GM10266 (cell line): Measurements from ENCODE around the gene CUX1.

Source experiments
- DNase-seq: peaks from one replicate; pipeline ENCODE4 v3.0.0; 2012; ENCODE audit errors: extremely low spot score
- TF ChIP-seq, protein P1 (sequence below): IDR thresholded peaks from 2 replicates; pipeline ENCODE4 v1.5.1; 2012; ENCODE audit warnings: mild to moderate bottlenecking, low read depth; ENCODE audit not compliant: control insufficient read depth, insufficient read depth; ENCODE audit errors: missing control alignments

The CUX1 gene

DNA sequence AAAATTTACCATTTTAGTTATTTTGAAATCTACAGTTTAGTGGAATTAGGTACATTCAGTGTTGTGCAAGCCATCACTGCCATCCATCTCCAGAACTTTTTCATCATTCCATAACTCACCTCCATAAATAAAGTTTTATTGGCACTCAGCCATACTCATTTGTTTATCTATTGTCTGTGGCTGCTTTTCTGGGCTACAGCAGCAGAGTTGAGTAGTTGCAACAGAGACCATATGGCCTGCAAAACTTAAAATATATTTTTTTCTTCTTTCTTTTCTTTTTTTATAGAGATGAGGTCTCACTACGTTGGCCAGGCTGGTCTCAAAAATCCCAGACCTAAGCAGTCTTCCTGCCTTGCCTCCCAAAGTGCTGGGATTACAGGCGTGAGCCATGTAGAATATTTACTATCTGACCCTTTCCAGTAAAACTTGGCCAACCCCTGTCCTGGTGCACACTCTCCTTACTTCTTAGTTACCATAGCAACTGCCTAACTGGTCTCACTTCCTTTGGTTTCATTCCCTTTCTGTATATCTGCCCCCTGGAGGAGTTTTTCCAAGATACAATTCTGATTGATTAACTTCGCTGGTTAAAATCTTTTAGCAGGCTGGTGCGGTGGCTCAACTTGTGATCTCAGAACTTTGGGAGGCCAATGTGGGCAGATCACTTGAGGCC lies 133.2 kb downstream of the CUX1 start:
- TF ChIP-seq, protein P1, sequence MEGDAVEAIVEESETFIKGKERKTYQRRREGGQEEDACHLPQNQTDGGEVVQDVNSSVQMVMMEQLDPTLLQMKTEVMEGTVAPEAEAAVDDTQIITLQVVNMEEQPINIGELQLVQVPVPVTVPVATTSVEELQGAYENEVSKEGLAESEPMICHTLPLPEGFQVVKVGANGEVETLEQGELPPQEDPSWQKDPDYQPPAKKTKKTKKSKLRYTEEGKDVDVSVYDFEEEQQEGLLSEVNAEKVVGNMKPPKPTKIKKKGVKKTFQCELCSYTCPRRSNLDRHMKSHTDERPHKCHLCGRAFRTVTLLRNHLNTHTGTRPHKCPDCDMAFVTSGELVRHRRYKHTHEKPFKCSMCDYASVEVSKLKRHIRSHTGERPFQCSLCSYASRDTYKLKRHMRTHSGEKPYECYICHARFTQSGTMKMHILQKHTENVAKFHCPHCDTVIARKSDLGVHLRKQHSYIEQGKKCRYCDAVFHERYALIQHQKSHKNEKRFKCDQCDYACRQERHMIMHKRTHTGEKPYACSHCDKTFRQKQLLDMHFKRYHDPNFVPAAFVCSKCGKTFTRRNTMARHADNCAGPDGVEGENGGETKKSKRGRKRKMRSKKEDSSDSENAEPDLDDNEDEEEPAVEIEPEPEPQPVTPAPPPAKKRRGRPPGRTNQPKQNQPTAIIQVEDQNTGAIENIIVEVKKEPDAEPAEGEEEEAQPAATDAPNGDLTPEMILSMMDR, result no peak
- no peak for DNase-seq

DNA sequence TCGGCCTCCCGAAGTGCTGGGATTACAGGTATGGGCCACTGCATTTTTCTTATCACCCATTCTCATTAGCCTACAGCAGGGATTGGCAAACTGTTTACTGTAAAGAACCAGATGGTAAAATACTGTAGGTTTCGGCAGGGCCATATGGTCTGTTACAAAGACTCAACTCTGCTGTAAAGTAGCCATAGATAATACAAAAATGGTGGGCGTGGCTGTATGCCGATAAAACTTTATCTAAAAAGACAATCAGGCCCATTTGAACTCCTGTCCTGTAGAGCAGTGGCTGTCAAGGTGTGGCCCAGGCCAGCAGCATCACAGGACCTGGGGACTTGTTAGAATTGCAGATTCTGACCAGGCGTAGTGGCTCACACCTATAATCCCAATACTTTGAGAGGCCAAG lies 134.3 kb downstream of the CUX1 start:
- DNase-seq, result no peak
- TF ChIP-seq, protein P1, result no peak

DNA sequence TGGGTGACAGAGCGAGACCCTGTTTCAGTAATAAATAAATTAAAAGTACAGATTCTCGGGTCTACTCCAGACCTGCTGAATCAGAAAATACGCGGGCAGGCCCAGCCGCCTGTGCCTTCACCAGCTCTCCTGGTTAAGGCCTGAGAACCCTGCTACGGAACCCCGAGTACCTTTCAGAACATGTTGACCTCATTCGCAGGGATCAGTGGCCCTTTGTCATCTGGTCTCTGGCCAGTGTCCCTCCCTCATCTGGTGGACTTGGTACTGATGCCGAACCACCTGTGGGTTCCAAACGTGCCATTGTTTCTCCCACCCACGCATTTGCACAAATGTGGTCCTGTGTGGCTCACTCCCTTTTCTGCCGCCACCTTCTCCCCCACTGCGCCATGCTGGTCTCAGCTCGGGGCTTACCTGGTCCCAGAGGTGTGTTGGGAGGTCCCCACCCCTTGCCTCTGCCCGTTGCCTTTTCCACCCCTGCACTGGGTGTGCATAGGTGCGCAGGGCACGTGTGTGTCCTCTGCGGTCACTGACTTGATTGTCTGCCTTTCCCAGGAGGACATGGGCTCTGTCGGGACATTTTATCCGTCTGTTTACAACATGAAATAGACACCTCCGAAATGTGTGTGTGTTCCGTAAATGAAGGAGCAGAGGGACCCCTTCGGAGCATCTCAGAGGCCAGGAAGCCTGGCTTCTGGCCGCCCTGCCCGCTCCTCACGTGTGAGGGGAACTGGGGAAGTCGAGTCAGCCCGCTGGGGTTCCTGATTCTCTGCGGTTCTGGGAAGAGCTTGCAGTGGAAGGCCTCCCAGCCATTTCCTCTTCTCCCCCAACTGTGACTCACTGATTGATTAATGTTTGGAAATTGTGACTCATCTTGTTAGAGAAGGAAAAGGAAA lies 135.2 kb downstream of the CUX1 start:
- DNase-seq, result no peak
- TF ChIP-seq, protein P1, result no peak

DNA sequence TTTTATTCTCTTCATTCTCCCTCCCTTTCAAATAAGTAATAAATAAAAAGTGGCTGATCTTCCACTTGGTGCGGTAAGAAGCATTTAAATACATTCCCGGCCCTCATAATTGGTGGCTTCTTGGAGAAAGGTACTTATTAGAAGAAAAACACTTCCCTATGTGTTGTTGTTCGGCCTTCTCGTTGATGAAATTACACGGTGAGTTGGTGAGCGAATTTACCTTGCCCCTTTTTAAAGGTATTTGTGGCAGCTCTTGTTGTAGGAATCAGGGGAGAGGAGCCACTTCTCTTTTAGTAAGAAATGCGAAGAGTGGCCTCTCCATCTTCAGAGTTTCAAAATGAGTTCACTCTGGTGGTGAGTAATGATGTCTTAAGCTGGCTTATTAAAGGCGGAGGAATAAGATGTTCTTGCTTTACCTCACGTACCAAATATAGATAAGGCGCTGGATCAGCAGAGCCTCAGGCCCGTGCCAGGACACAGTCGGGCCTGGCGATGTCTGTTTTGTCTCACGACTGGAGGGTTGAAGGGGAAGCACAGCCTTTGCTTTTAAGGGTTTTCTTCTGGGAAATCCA lies 135.9 kb downstream of the CUX1 start:
- TF ChIP-seq, protein P1, result no peak
- DNase-seq, result peak; percentile 72

DNA sequence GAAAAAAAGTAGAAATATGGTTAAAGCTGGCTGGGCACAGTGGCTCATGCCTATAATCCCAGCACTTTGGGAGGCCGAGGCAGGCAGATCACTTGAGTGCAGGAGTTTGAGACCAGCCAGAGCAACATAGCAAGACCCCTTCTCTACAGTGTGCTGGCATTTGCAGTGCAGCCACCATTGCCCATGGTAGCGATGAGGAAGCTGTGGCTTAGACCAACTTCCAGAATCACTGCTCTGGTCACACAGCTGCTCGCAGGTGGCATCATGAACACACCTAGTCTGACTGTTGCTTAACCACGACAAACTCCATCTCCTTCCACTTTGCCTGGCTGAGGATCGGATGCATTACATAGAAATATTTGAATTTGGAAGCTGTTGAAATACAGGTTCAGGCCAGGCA lies 137.1 kb downstream of the CUX1 start:
- DNase-seq, result no peak
- TF ChIP-seq, protein P1, result no peak

DNA sequence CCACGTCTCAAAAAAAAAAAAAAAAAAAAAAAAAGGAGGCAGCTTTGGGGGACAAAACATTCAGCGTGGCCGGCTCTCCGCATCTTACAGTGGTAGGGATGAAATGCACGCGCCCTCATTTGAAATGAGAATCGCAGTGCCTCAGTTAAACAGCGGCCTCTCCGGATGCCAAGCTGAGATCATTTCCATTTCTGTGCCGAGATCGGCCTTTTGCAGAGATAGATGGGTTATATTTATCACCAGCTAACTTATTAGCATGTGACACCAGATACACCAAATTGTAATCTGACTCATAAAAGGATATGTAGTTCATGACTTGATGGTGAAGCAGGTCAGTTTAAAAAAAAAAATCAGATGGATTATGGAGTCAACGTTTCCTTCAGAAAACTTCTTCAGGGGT lies 138.7 kb downstream of the CUX1 start:
- TF ChIP-seq, protein P1, result no peak
- no peak for DNase-seq
